A549 (cell line): Measurements from ENCODE around the gene RIMS3. TPM values are rescaled to one million over a fixed set of nuclear protein-coding genes. Genes with fewer than 3 reads are reported as not detected.

Experiments
- ATAC-seq, 2 experiments: fragments of 200-7000 bp in 1 of 2; fragments of >200 bp in 1 of 2; cut with Nextera tagmentation in 1 of 2; cut with Tn5 transposase in 1 of 2; 3 replicates each; pipeline versions ENCODE4 v1.8.0 to v1.9.1; 2018 to 2020; ENCODE audit warnings: mild to moderate bottlenecking in 1 of 2, moderate library complexity in 1 of 2
- CTCF ChIA-PET: fragments of 300-600 bp; sonication (Branson Sonifier 250); formaldehyde crosslinking; extraction: SDS; loops from one replicate; lab custom pipeline; 2021; ENCODE audit warnings: antibody characterized with exemption, inconsistent platforms; lab: Yijun Ruan, JAX
- POLR2A ChIA-PET: fragments of 350-600 bp; formaldehyde crosslinking; extraction: SDS; loops from one replicate; lab custom pipeline; 2021; ENCODE audit warnings: antibody characterized with exemption, inconsistent platforms; lab: Yijun Ruan, JAX
- DNase-seq, 2 experiments: peaks; one replicate each; pipeline versions ENCODE4 v3.0.0 to v3.0.0-alpha.2; 2011 to 2016; ENCODE audit warnings: low read depth in 1 of 2, low spot score in 1 of 2
- FAIRE-seq: peaks from 2 replicates; lab custom pipeline; 2011; peaks lifted over from hg19 to GRCh38; lab: Jason Lieb, UNC
- H3K27ac ChIP-seq, 2 experiments: fragments of >200 bp; sonication (Bioruptor Twin); formaldehyde crosslinking; 3 replicates each; pipeline ENCODE4 v1.5.1; 2016 to 2017
- H3K4me1 ChIP-seq: fragments of >200 bp; sonication (Bioruptor Twin); formaldehyde crosslinking; 3 replicates; pipeline ENCODE4 v1.6.1; 2016
- H3K4me2 ChIP-seq: fragments of >200 bp; sonication (Bioruptor Twin); formaldehyde crosslinking; 3 replicates; pipeline ENCODE4 v1.6.1; 2016
- H3K4me3 ChIP-seq: fragments of >200 bp; sonication (Bioruptor Twin); formaldehyde crosslinking; 3 replicates; pipeline ENCODE4 v1.5.1; 2016
- H3K9me3 ChIP-seq: fragments of >200 bp; sonication (Bioruptor Twin); formaldehyde crosslinking; 3 replicates; pipeline ENCODE4 v1.6.1; 2016
- CBX2 ChIP-seq: fragments of 200-600 bp; sonication (generic); IDR thresholded peaks from 2 replicates; pipeline ENCODE4 v1.6.1; 2016; ENCODE audit warnings: low read depth, mild to moderate bottlenecking, borderline replicate concordance
- CHD4 ChIP-seq: fragments of 200-600 bp; sonication (generic); IDR thresholded peaks from 2 replicates; pipeline ENCODE4 v1.6.1; 2016; ENCODE audit warnings: antibody characterized with exemption, mild to moderate bottlenecking, borderline replicate concordance
- EHF ChIP-seq: fragments of 250-450 bp; sonication (Bioruptor Pico); IDR thresholded peaks from 2 replicates; pipeline ENCODE4 v1.5.0; 2020; ENCODE audit warnings: mild to moderate bottlenecking
- EHMT2 ChIP-seq: fragments of 200-600 bp; sonication (generic); IDR thresholded peaks from 2 replicates; pipeline ENCODE4 v1.6.1; 2016; ENCODE audit warnings: antibody characterized with exemption, low read depth, mild to moderate bottlenecking, moderate library complexity
- ESRRA ChIP-seq: fragments of 150-350 bp; IDR thresholded peaks from 2 replicates; pipeline ENCODE4 v1.6.1; 2014; ENCODE audit warnings: mild to moderate bottlenecking, low read length, borderline replicate concordance
- FOSB ChIP-seq: fragments of 250-450 bp; sonication (Bioruptor Pico); IDR thresholded peaks from 2 replicates; pipeline ENCODE4 v1.5.0; 2020; ENCODE audit warnings: mild to moderate bottlenecking, moderate library complexity
- FOSL2 ChIP-seq, 2 experiments: fragments of 450-650 bp in 1 of 2; fragments of >200 bp in 1 of 2; sonication (Bioruptor Twin) in 1 of 2; formaldehyde crosslinking; IDR thresholded peaks; 2 replicates each; pipeline versions ENCODE4 v1.5.0 to v1.6.1; 2016 to 2020; ENCODE audit warnings: mild to moderate bottlenecking in 1 of 2, moderate library complexity in 1 of 2
- FOXS1 ChIP-seq: fragments of 250-450 bp; sonication (Bioruptor Pico); IDR thresholded peaks from 2 replicates; pipeline ENCODE4 v1.5.0; 2020; ENCODE audit warnings: mild to moderate bottlenecking, moderate library complexity
- JUN ChIP-seq, 2 experiments: fragments of >200 bp; sonication (Bioruptor Twin); formaldehyde crosslinking; IDR thresholded peaks; 2 replicates in 1 of 2; 3 replicates in 1 of 2; pipeline ENCODE4 v1.6.1; 2016 to 2017
- MAFK ChIP-seq: fragments of 450-650 bp; IDR thresholded peaks from 2 replicates; pipeline ENCODE4 v1.6.1; 2014; ENCODE audit not compliant: partially characterized antibody
- MAZ ChIP-seq: fragments of 150-350 bp; IDR thresholded peaks from 2 replicates; pipeline ENCODE4 v1.6.1; 2014; ENCODE audit warnings: antibody characterized with exemption, low read depth, low read length, borderline replicate concordance
- MYC ChIP-seq: IDR thresholded peaks from 2 replicates; pipeline ENCODE4 v1.6.1; 2012; ENCODE audit warnings: mild to moderate bottlenecking, inconsistent platforms, low read length, improper control_type of control experiment, borderline replicate concordance
- NFE2L2 ChIP-seq: fragments of 150-350 bp; conservative IDR thresholded peaks from 2 replicates; pipeline ENCODE4 v1.6.1; 2014; ENCODE audit warnings: low read length
- PHF8 ChIP-seq: fragments of 200-600 bp; sonication (generic); IDR thresholded peaks from 2 replicates; pipeline ENCODE4 v1.6.1; 2016; ENCODE audit warnings: low read depth, mild to moderate bottlenecking, antibody characterized with exemption, moderate library complexity, borderline replicate concordance
- POLR2A ChIP-seq: IDR thresholded peaks from 2 replicates; pipeline ENCODE4 v1.6.1; 2012; ENCODE audit warnings: mild to moderate bottlenecking, low read length
- RAD21 ChIP-seq, 2 experiments: fragments of >200 bp in 1 of 2; sonication (Bioruptor Twin) in 1 of 2; formaldehyde crosslinking in 1 of 2; IDR thresholded peaks in 1 of 2; conservative IDR thresholded peaks in 1 of 2; 2 replicates in 1 of 2; 3 replicates in 1 of 2; pipeline ENCODE4 v1.6.1; 2012 to 2018; ENCODE audit warnings: inconsistent platforms in 1 of 2
- RARB ChIP-seq: fragments of 250-450 bp; sonication (Bioruptor Pico); IDR thresholded peaks from 2 replicates; pipeline ENCODE4 v1.8.0; 2021; ENCODE audit warnings: mild to moderate bottlenecking, moderate library complexity
- RNF2 ChIP-seq: fragments of 200-600 bp; sonication (generic); IDR thresholded peaks from 2 replicates; pipeline ENCODE4 v1.6.1; 2016; ENCODE audit warnings: low read depth, mild to moderate bottlenecking, antibody characterized with exemption, moderate library complexity, borderline replicate concordance
- SMC3 ChIP-seq: fragments of >200 bp; sonication (Bioruptor Twin); formaldehyde crosslinking; IDR thresholded peaks from 3 replicates; pipeline ENCODE4 v1.6.1; 2018; ENCODE audit warnings: inconsistent platforms
- SREBF2 ChIP-seq: fragments of 450-650 bp; IDR thresholded peaks from 2 replicates; pipeline ENCODE4 v1.6.1; 2014; ENCODE audit warnings: mild to moderate bottlenecking, moderate library complexity
- TP53 ChIP-seq: fragments of 250-450 bp; sonication (Bioruptor Pico); IDR thresholded peaks from 2 replicates; pipeline ENCODE4 v1.5.0; 2021; ENCODE audit warnings: mild to moderate bottlenecking, moderate library complexity
- WGBS: methylation state at CpG from one replicate; pipeline ENCODE4 v1.1.6; 2017; ENCODE audit errors: missing lambda C conversion rate; 5-methylcytosine and 5-hydroxymethylcytosine counted together
- polyA plus RNA-seq, 4 experiments: library from polyadenylated mRNA; depleted of rRNA in 3 of 4; stranded (reverse); fragments of >200 nt; fragmentation: RNase III in 1 of 4; extraction: RNeasy Plus Mini Kit Qiagen cat#74134 plus additional on column Dnase treatment in 1 of 4; gene quantifications; 2 replicates in 3 of 4; 3 replicates in 1 of 4; pipeline ENCODE4 v1.2.3, GENCODE V29; 2011 to 2017
- TF ChIP-seq, protein P1 (sequence below): IDR thresholded peaks from 2 replicates; pipeline ENCODE4 v1.6.1; 2012
- TF ChIP-seq, protein P2 (sequence below): fragments of 250-450 bp; sonication (Bioruptor Pico); IDR thresholded peaks from 2 replicates; pipeline ENCODE4 v1.5.0; 2020; ENCODE audit warnings: low read depth, mild to moderate bottlenecking, moderate library complexity
- TF ChIP-seq, protein P3 (sequence below): IDR thresholded peaks from 2 replicates; pipeline ENCODE4 v1.6.1; 2012
- TF ChIP-seq, protein P4 (sequence below): fragments of 200-600 bp; sonication (generic); IDR thresholded peaks from 2 replicates; pipeline ENCODE4 v1.6.1; 2016; ENCODE audit warnings: antibody characterized with exemption, mild to moderate bottlenecking, moderate library complexity

Gene RIMS3
- polyA plus RNA-seq, 2 of the 4 experiments (the other 2 are of a cell fraction) = 1.5 to 1.9 TPM

DNA sequence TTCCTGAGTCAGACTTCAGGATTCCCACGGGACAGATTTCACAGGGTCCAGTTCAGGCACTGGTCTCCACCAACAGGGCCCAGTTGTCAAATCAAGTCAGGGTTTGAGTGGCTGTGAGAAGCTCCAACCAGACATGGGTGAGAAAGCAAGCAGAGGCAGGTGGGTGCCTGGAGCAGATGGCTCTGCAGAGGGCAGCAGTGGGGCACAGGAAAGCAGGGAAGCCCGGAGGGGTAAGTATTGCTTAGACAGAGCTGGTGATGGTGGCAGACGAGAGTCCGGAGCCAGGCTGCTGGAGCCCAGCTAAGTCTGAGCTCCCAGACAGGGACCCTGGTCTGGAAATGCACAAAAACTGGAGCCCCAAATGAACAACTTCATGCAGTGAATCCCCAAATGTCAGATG, 40.4 kb downstream of the RIMS3 start:
- ATAC-seq = peak; percentile 63 to 79; a peak in 3 of 6 replicates
- WGBS = 34% methylated on average over 4 of the region's 4 CpGs
- no peaks in the 10 kb centered on the region for H3K9me3 ChIP-seq
- DNase-seq = peak in 1 of 2 experiments; percentile 10
- no peaks in the 10 kb centered on the region for H3K4me1 ChIP-seq
- CTCF ChIA-PET = interaction anchor here (1.0 to 1.2 kb wide), 4 partner anchors 21 to 44 kb away, joined by 3 to 5 read pairs (median 4); no protein-coding TSS in a partner anchor
- H3K27ac ChIP-seq = no peak overlapping the region
- no peak for FAIRE-seq
- no peak for TF ChIP-seq MAZ
- TF ChIP-seq FOSL2 (IDR thresholded peaks at IDR 0.05) = no peak
- no peak for TF ChIP-seq FOSL2 (CRISPR knock-in tag; IDR thresholded peaks at IDR 0.05)
- no peak for TF ChIP-seq RARB (CRISPR knock-in tag)
- no peak for TF ChIP-seq PHF8
- peak in 1 of 2 experiments; percentile 20; a peak in 2 of 5 replicates for TF ChIP-seq RAD21 (conservative IDR thresholded peaks at IDR 0.05 in 1 of 2, IDR thresholded peaks at IDR 0.05 in 1 of 2)
- TF ChIP-seq EHMT2 = no peak
- no peak for TF ChIP-seq TP53 (CRISPR knock-in tag)
- TF ChIP-seq, all 56 proteins: peak for 1
- no peak overlapping the region for H3K4me2 ChIP-seq
- POLR2A ChIA-PET = no interaction called here
- no peak overlapping the region for H3K4me3 ChIP-seq

DNA sequence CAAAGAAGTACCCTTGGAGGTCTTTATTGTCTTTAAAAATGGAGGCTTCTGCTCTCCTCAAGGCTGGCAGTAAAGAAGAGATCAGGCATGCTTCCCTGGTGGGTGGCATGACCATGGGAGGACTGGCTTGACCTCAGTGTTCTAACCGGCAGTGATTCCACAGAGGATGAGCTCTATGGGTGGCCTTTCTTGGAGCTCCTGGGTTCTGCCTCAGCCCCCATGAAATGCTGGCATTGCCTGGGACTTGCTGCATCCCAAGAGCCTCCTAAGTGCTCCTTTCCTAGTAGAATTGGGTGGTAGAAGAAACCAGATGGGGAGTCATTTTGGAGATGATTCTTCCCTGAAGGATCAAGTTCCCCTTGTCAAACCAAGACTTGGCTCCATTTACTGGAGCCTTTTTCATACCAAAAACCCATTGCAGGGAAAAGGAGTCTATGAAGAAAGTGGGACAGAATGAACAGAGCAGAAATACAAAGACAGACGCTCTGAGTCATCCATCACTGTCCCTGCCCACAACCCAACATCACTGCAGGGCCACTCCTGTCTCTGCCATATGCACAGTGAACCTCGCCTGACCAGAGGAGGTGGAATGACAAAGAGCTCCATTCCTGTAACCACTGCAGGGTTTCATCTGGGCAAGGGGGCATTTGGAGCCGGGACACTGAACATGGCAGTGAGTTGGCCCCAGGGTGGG, 42.4 kb downstream of the RIMS3 start:
- ChIA-PET POLR2A (no interaction called here), CTCF (interaction anchor here (0.6 kb wide), 2 partner anchors 46 to 91 kb away, joined by 3 read pairs; partner anchors contain the start of gene ZNF684)
- DNase-seq (no peak), ATAC-seq (no peak), FAIRE-seq (no peak)
- peaks cover 5% of the 10 kb centered on the region; the same call in 2 of the 3 replicates for H3K9me3 ChIP-seq
- 23% methylated on average over 2 of the region's 4 CpGs for WGBS
- H3K4me1 ChIP-seq = no peaks in the 10 kb centered on the region
- H3K4me3 ChIP-seq = no peak overlapping the region
- H3K27ac ChIP-seq = no peak overlapping the region
- no peak for TF ChIP-seq CBX2
- TF ChIP-seq EHMT2 = no peak
- H3K4me2 ChIP-seq = no peak overlapping the region

DNA sequence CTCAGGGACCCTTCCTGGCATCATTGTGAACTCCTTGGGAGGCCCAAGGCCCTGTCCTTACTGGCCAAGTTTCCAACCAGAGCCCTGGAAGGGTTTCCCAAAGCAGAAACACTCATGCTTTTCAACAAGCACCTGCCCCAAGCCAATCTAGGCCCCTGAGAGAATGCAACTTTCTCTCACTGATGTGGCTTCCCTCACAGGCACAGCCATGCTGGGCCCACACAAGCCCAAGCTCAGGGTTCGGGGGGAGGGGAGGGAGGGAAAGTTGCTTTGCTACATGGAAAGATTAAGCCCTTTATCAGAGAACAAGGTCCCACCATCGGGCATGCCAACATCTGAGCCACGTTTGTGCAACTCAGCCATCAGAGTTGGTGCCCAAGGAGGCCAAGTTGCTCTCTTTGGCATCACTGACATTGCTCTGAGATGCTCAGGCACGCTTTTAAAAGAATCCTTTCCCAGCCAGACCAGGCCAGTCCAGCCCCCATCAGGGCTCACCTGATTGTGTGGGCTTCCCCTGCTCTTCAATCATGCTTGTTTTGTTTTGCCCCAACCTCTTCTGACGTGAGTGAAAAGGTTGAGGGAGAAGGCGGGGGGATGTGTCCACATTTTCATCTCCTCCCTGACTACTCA, 43.5 kb downstream of the RIMS3 start:
- no peak overlapping the region for H3K4me3 ChIP-seq
- no peak for ATAC-seq
- DNase-seq = no peak
- FAIRE-seq = no peak
- POLR2A ChIA-PET = no interaction called here
- CTCF ChIA-PET = no interaction called here
- H3K4me1 ChIP-seq = no peaks in the 10 kb centered on the region
- no peak overlapping the region for H3K4me2 ChIP-seq
- peaks cover 5% of the 10 kb centered on the region; the same call in 2 of the 3 replicates for H3K9me3 ChIP-seq
- TF ChIP-seq, protein P1, sequence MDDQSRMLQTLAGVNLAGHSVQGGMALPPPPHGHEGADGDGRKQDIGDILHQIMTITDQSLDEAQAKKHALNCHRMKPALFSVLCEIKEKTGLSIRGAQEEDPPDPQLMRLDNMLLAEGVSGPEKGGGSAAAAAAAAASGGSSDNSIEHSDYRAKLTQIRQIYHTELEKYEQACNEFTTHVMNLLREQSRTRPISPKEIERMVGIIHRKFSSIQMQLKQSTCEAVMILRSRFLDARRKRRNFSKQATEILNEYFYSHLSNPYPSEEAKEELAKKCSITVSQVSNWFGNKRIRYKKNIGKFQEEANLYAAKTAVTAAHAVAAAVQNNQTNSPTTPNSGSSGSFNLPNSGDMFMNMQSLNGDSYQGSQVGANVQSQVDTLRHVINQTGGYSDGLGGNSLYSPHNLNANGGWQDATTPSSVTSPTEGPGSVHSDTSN = no peak
- no peak for TF ChIP-seq EHF (CRISPR knock-in tag)
- TF ChIP-seq, protein P2, sequence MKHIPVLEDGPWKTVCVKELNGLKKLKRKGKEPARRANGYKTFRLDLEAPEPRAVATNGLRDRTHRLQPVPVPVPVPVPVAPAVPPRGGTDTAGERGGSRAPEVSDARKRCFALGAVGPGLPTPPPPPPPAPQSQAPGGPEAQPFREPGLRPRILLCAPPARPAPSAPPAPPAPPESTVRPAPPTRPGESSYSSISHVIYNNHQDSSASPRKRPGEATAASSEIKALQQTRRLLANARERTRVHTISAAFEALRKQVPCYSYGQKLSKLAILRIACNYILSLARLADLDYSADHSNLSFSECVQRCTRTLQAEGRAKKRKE (CRISPR knock-in tag) = no peak
- no peak for TF ChIP-seq CHD4
- TF ChIP-seq, protein P3, sequence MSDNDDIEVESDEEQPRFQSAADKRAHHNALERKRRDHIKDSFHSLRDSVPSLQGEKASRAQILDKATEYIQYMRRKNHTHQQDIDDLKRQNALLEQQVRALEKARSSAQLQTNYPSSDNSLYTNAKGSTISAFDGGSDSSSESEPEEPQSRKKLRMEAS = no peak
- TF ChIP-seq CBX2 = no peak
- TF ChIP-seq FOSL2 (IDR thresholded peaks at IDR 0.05) = no peak
- TF ChIP-seq FOSL2 (CRISPR knock-in tag; IDR thresholded peaks at IDR 0.05) = no peak
- TF ChIP-seq MAFK = no peak
- no peak for TF ChIP-seq RNF2
- TF ChIP-seq MAZ = no peak
- TF ChIP-seq POLR2A = no peak
- no peak for TF ChIP-seq FOXS1
- TF ChIP-seq, protein P4, sequence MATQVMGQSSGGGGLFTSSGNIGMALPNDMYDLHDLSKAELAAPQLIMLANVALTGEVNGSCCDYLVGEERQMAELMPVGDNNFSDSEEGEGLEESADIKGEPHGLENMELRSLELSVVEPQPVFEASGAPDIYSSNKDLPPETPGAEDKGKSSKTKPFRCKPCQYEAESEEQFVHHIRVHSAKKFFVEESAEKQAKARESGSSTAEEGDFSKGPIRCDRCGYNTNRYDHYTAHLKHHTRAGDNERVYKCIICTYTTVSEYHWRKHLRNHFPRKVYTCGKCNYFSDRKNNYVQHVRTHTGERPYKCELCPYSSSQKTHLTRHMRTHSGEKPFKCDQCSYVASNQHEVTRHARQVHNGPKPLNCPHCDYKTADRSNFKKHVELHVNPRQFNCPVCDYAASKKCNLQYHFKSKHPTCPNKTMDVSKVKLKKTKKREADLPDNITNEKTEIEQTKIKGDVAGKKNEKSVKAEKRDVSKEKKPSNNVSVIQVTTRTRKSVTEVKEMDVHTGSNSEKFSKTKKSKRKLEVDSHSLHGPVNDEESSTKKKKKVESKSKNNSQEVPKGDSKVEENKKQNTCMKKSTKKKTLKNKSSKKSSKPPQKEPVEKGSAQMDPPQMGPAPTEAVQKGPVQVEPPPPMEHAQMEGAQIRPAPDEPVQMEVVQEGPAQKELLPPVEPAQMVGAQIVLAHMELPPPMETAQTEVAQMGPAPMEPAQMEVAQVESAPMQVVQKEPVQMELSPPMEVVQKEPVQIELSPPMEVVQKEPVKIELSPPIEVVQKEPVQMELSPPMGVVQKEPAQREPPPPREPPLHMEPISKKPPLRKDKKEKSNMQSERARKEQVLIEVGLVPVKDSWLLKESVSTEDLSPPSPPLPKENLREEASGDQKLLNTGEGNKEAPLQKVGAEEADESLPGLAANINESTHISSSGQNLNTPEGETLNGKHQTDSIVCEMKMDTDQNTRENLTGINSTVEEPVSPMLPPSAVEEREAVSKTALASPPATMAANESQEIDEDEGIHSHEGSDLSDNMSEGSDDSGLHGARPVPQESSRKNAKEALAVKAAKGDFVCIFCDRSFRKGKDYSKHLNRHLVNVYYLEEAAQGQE = no peak
- no peak for TF ChIP-seq NFE2L2
- no peak for TF ChIP-seq SREBF2
- TF ChIP-seq JUN (IDR thresholded peaks at IDR 0.05) = no peak
- no peak for TF ChIP-seq MYC
- TF ChIP-seq ESRRA = no peak
- TF ChIP-seq SMC3 = no peak
- no peak for TF ChIP-seq FOSB (CRISPR knock-in tag)
- TF ChIP-seq, all 56 proteins: peak for 0
- no peak overlapping the region for H3K27ac ChIP-seq
- 7% methylated on average over 4 of the region's 6 CpGs for WGBS
